SJSA1 (cell line): ENCODE data around the gene DNAJC27. TPM values are rescaled to one million over a fixed set of nuclear protein-coding genes. Genes with fewer than 3 reads are reported as not detected.

Experiments used
- DNase-seq, 2 experiments: peaks; one replicate each; pipeline ENCODE4 v3.0.0-alpha.2; 2015 to 2020; ENCODE audit warnings: low spot score in 2 of 2, low read depth in 1 of 2
- H3K27ac ChIP-seq: fragments of 250-450 bp; sonication (Bioruptor Pico); 2 replicates; pipeline ENCODE4 v1.5.1; 2020; ENCODE audit warnings: mild to moderate bottlenecking, moderate library complexity
- H3K27me3 ChIP-seq: fragments of 250-450 bp; sonication (Bioruptor Pico); replicated peaks from 2 replicates; pipeline ENCODE4 v1.5.1; 2020; ENCODE audit warnings: mild to moderate bottlenecking, moderate library complexity
- H3K36me3 ChIP-seq: fragments of 250-450 bp; sonication (Bioruptor Pico); 2 replicates; pipeline ENCODE4 v1.5.1; 2020; ENCODE audit warnings: mild to moderate bottlenecking
- H3K4me1 ChIP-seq: fragments of 250-450 bp; sonication (Bioruptor Pico); replicated peaks from 2 replicates; pipeline ENCODE4 v1.6.1; 2021; ENCODE audit warnings: mild to moderate bottlenecking
- H3K4me3 ChIP-seq: fragments of 250-450 bp; sonication (Bioruptor Pico); 2 replicates; pipeline ENCODE4 v1.5.1; 2020; ENCODE audit warnings: mild to moderate bottlenecking
- H3K9me3 ChIP-seq: fragments of 250-450 bp; sonication (Bioruptor Pico); replicated peaks from 2 replicates; pipeline ENCODE4 v1.5.1; 2020; ENCODE audit warnings: mild to moderate bottlenecking
- total RNA-seq: library from RNA; depleted of rRNA; stranded (reverse); fragments of >200 nt; shearing (Covaris generic); gene quantifications from 2 replicates; pipeline ENCODE4 v1.2.3, GENCODE V29; 2014

The DNAJC27 gene
- total RNA-seq, 1 experiment from 2014 or later, result 4.4 TPM

DNA sequence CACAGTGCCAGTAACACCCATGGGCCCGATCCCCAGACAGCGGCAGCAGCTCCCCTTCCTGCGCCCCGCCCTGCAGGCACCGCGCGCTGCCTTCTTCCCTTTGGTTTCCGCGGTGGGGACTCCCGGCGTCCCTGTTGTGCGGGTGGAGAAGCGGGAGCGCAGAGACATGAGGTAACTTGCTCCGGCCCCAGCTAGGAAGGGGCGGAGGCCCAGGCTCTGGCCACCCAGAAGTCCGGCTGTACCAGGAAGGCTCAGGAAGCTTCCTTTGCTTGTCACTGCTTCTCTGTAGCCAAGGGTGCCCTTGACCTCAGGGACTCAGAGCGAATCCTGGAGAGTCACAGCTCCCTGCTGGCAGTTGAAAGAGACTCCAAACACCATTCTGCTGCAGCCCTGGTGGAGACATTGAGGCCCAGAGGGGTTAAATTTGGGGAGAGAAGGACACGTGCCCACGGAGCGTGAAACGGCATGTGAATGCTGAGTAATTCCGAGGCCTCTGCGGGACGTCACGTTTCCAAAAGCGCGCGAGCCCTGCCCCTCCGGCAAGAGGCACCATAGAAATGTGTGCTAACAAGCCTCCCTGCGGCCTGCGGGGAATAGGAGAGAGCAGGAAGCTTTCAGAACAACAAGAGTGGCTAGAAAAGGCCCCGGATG is 45.0 kb downstream of the DNAJC27 start:
- Histone ChIP-seq H3K9me3 (no peaks in the 10 kb centered on the region), H3K27ac (no peak overlapping the region)

DNA sequence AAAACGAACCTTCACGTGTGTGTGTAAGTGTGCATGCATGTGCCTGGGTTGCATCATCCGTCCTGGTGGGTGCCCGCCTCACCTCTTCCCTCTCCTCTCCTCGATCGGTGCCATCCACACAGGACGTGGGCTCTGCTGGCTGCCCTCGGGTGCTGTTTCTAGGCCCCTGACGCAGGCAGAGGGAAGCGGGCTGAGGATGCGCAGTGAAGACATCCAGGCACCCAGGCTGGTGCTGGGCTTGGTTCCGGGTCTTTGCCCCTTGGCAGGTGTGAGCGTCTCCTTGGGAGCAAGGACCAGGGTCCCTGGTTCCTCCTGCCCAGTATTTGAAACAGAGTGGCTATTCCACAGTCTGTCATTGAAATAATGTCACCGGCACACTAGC is 45.5 kb downstream of the DNAJC27 start:
- Histone ChIP-seq H3K27me3 (no peaks in the 10 kb centered on the region), H3K27ac (no peak overlapping the region), H3K36me3 (no peaks in the 10 kb centered on the region), H3K4me1 (no peaks in the 10 kb centered on the region), H3K9me3 (no peaks in the 10 kb centered on the region), H3K4me3 (no peak overlapping the region)
- DNase-seq, result no peak

More for the DNA sequence above, 45.0 kb downstream of the DNAJC27 start:
- Histone ChIP-seq H3K36me3 (no peaks in the 10 kb centered on the region), H3K4me3 (no peak overlapping the region), H3K27me3 (no peaks in the 10 kb centered on the region), H3K4me1 (no peaks in the 10 kb centered on the region)
- no peak for DNase-seq

DNA sequence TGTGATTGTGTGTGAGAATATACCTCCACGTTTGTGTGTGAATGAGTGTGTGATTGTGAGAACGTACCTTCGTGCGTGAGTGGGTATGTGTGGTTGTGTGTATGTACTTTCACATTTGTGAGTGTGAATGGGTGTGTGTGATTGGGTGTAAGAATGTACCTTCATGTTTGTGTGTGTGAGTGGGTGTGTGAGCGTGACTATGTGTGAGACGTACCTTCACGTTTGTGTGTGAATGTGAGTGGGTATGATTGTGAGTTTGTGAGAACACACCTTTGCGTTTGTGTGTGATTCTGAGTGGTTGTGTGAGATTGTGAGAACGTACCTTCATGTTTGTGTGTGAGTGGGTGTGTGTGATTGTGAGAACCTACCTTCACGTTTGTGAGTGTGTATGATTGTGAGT is 45.9 kb downstream of the DNAJC27 start:
- Histone ChIP-seq H3K36me3 (no peaks in the 10 kb centered on the region), H3K4me3 (no peak overlapping the region), H3K4me1 (peaks cover 3% of the 10 kb centered on the region), H3K9me3 (no peaks in the 10 kb centered on the region), H3K27ac (no peak overlapping the region), H3K27me3 (no peaks in the 10 kb centered on the region)
- no peak for DNase-seq

DNA sequence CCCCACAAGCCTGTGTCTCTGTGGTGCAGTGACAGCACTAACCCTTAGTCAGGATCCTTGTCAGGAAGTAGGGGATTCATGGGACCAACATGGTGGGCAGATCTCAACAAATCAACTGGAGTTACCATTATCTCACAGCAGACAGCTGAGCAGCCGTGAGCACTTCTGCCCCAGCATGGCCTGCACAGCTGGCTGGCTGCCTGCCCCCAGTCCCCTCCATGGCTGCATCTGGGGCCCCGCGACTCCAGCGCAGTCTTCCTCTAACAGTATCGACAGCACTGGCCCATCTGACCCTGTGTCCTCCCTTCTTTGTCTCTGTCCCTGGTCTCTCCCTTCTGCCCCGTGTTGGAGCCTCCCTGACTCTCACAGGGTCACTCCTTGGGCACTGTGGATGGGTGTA is 47.0 kb downstream of the DNAJC27 start:
- Histone ChIP-seq H3K4me1 (peaks cover 7% of the 10 kb centered on the region), H3K27ac (no peak overlapping the region), H3K9me3 (no peaks in the 10 kb centered on the region), H3K4me3 (no peak overlapping the region), H3K36me3 (no peaks in the 10 kb centered on the region), H3K27me3 (no peaks in the 10 kb centered on the region)
- no peak for DNase-seq

DNA sequence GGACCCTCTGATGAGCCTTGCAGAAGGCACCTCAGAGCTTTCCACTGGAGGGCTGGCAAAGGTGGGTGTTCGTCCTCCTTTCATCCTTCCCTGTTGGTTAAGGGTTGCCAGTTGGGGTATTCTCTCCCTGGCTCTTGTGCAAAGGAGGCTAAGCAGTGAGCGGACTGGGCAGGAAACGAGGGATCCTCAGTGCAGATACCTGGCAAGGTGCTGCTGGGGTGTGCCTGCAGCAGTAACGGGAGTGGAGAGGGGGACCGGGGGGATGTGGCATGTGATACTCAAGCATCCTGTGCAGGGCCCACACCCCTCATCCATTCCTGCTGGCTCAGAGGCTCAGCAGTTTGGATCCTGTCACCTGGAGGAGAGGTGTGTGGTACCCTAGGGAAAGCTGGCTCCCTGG is 47.5 kb downstream of the DNAJC27 start:
- DNase-seq, result no peak
- H3K4me3 ChIP-seq, result no peak overlapping the region
- no peak overlapping the region for H3K27ac ChIP-seq
- H3K36me3 ChIP-seq, result no peaks in the 10 kb centered on the region
- H3K4me1 ChIP-seq, result peaks cover 12% of the 10 kb centered on the region
- no peaks in the 10 kb centered on the region for H3K27me3 ChIP-seq
- H3K9me3 ChIP-seq, result no peaks in the 10 kb centered on the region

DNA sequence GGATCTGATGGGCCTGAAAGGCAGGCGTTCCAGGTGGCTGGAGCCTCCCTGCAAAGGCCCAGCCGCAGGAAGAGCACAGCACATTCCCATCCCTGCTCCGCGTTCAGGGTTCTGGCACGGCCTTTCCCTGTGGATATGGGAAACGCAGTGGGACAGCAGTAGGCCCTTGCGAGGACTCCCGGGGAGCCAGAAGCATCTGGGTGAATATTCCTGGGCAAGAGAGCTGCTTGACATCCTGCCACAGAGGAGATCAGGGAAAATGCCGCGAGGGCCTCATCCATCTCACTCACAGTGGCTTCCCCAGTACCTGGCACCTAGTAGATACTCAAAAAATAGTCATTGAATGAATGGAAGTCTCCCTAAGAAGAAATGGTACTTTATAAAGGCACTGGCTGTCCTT is 48.6 kb downstream of the DNAJC27 start:
- no peaks in the 10 kb centered on the region for H3K27me3 ChIP-seq
- no peak overlapping the region for H3K4me3 ChIP-seq
- peaks cover 17% of the 10 kb centered on the region for H3K4me1 ChIP-seq
- H3K27ac ChIP-seq, result no peak overlapping the region
- no peaks in the 10 kb centered on the region for H3K9me3 ChIP-seq
- DNase-seq, result no peak
- peaks cover 5% of the 10 kb centered on the region for H3K36me3 ChIP-seq

DNA sequence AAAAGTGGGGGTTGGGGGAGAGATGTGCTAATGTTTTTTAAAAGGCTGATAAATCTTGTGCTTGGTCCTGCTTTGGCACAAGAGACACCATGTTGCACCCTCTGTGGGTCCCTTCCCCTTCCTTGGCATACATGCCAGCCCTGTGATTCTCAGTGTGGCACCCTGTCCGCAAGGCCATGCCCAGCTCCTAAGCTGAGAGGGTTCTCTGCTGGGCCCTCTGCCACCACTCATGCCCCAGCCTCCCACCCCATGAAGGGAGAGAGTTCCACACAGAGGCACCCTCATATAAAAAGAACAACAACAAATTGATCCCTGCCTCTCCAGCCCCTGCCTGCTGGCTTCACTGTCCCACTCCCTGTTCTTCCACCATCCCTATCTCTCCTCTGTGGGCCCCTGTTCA is 49.2 kb downstream of the DNAJC27 start:
- H3K36me3 ChIP-seq, result peaks cover 9% of the 10 kb centered on the region
- no peaks in the 10 kb centered on the region for H3K9me3 ChIP-seq
- H3K27ac ChIP-seq, result no peak overlapping the region
- DNase-seq, result no peak
- no peaks in the 10 kb centered on the region for H3K27me3 ChIP-seq
- no peak overlapping the region for H3K4me3 ChIP-seq
- H3K4me1 ChIP-seq, result peaks cover 17% of the 10 kb centered on the region

DNA sequence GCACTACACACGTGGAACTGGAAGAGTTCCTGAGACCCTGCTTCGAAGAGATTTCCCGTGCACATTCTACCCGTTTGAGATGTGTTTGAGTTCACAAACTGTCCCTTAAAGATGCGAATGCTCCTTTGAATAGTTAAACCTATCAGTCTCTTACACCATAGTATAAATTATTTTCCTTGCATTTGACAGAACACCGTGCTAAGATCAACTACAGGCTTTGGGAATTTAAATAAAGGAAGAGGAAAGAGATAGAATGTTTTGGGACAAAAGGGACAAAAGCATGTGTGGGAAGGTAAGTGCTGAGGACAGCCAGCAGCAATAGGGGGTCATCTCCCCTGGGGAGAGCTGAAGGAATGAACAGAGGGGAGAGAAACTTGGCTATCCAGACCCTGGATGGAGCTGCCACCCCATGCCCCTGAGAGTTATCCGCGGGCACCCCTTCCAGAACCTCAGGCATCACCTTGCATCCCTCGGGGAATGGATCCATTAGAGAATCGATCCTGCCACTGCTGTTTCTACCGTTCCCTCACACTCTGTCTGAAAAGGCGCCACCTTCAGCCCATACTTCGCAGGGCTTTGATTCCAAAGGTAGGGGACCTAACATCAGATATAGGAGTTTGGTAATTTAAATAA is 50.8 kb downstream of the DNAJC27 start:
- Histone ChIP-seq H3K27me3 (no peaks in the 10 kb centered on the region), H3K9me3 (no peaks in the 10 kb centered on the region), H3K27ac (no peak overlapping the region), H3K4me3 (peak overlapping the region; percentile 81), H3K36me3 (peaks cover 14% of the 10 kb centered on the region), H3K4me1 (peaks cover 17% of the 10 kb centered on the region)
- peak in 1 of 2 experiments; percentile 32 for DNase-seq

DNA sequence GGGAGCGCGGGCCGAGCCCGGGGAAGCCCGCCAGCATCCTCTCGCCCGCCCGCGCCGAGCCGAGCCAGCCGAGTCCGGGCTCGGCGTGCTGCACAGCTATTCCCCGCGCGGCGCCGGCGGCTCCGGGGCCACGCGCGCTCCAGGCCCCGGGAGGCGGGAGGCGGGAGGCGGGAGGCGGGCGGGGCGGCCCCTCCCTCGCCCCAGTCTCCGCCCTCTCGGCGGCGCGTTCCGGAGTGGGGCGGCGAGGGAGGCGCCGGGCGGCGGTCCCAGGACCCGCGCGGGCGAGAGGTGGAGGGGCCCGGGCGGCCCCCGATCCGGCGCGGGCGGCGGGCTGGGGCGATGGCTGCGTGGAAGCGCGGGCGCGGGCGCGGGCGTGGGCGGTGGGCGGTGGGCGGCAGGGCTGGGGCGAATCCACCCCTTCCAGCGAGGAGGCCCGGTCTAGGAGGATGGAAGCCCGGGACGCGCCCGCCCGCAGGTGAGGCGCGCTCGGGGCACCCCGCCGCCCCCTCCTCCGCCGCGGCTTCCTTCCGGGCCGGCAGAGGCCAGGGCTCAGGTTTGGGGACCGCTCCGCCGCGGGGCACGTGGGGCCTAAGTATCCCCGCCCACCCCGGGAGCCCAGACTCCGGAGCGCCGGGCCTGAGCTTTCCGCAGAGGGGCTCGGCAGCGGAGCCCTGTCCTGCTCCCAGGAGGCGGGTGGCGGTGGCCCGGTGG is 51.5 kb downstream of the DNAJC27 start, which contains the start of gene ADCY3:
Gene ADCY3, minus strand, starts transcription at position 140 of the 711 bp plus-strand sequence. CDS start 1,250 bp downstream, outside the sequence.
- Histone ChIP-seq H3K4me1 (peaks cover 17% of the 10 kb centered on the region), H3K27me3 (no peaks in the 10 kb centered on the region), H3K4me3 (peak within 1 kb of the TSS; percentile 81), H3K9me3 (no peaks in the 10 kb centered on the region), H3K27ac (no peak within 1 kb of the TSS), H3K36me3 (peaks cover 14% of the 10 kb centered on the region)
- no peak for DNase-seq

DNA sequence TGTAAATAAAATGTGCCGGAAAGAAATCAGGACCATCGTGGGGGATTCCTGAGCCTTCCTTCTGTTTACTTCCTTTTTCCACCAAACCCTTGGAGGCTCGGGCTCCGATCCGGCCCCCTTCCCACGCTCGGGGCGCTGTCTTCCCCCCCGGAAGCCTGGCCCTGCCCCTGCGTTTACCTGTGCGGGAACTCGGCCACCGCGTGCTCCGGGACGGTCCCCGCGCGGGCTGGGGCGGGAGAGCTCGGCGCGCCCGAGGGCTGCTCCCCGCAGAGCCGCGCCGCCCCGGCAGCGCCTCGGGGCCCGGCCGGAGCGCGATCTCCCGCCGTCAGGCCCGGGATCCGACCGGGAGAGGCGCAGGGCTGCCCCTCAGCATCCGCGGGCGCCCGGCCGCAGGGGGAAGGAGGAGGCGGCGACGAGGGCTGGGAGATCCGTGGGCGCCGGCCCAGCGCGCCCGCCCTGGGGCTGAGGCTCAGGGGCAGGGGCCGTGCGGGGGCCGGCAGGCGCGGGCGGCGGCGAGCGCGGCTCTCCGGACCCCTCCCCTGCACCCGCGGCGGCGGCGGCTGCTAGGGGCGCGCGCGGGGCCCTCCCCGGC is 52.2 kb downstream of the DNAJC27 start:
- Histone ChIP-seq H3K27ac (no peak overlapping the region), H3K9me3 (no peaks in the 10 kb centered on the region), H3K4me1 (peaks cover 17% of the 10 kb centered on the region), H3K36me3 (peaks cover 14% of the 10 kb centered on the region), H3K27me3 (no peaks in the 10 kb centered on the region), H3K4me3 (peak overlapping the region; percentile 81)
- DNase-seq, result peak in 1 of 2 experiments; percentile 34

DNA sequence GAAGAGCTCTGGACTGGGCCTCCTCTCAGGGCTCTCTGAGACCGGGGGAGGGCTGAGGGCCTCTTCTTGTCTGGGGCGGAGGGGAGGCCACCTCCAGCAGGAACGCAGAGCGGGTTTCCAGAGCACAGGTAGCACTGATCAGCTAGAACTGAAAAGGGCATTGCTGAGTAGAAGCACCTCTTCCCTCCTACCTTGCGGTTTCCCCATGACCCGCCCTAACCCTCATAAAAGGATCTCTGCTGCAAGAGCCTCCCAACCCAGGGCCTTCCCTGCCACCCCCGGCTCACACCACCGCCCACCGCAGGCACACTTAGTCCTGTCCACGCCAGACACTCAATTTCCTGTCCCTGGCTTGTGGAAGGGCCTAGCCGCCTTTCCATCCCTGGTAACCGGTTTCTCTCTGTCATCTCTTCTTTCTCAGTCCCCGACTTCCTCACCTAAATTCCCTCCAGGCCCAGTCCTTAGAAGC is 52.7 kb downstream of the DNAJC27 start:
- Histone ChIP-seq H3K4me3 (peak overlapping the region; percentile 81), H3K27ac (no peak overlapping the region), H3K4me1 (peaks cover 17% of the 10 kb centered on the region), H3K36me3 (peaks cover 16% of the 10 kb centered on the region), H3K9me3 (no peaks in the 10 kb centered on the region), H3K27me3 (no peaks in the 10 kb centered on the region)
- no peak for DNase-seq

DNA sequence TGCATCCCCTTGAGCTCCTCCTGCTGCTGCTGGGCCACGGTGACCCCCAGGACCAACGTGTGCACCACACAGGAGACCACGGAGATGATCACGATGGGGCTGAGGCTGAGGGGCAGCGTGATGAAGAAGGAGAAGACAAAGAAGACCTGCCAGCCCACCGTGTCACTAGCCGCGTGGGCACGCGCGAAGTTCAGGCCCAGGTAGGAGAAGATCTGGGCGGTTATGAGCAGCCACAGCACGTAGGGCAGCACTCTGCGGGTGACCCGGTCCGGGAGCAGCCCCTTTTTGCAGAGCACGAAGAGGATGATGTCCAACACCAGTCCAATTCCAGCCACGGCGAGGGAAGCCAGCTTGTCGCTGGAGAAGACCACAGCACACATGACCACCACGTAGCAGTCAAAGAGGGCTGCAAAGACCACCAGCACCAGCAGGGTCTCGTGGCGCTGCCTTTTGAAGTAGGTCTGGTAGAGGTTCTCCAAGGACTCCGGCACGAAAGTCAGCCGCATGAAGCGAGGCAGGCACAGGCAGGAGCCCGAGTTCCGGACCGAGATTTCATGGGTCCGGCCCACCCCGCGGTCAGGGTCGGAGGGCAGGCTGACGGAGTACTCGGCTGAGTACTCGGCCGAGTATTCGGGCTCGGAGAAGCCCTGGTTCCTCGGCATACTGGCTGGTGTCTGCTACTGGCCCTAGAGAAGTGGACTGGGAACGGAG is 53.3 kb downstream of the DNAJC27 start:
- Histone ChIP-seq H3K27ac (no peak overlapping the region), H3K4me3 (peak overlapping the region; percentile 81; the same call in 1 of the 2 replicates), H3K27me3 (no peaks in the 10 kb centered on the region), H3K9me3 (no peaks in the 10 kb centered on the region), H3K4me1 (peaks cover 18% of the 10 kb centered on the region), H3K36me3 (peaks cover 17% of the 10 kb centered on the region)
- DNase-seq, result no peak

DNA sequence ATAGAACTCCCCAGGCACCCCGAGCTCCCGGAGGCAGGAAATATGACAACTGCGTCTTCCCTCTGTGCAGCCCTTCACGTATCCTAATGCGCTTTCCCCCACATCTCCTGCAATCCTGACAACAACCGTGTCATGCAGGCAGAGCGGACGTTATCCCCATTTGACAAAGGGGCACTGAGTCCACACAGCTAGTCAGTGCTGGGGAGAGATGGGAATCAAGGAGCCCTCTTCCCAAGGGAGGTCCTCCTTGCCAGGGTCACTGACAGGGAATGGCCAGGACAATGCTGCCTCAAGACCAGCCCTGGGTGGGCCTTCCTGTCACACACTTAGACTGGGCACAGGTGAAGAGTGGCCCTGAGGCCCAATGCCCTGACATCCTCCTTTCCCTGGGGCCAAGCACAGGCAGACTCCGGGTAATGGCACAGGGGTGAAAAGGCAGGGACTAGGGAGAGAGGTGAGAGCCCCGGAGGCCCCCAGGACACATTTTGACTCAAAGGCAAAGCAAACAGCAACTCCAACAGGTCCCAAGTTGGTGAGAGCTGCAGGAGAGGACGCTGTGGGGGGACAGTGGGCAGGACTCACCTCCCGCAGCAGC is 53.9 kb downstream of the DNAJC27 start:
- no peak overlapping the region for H3K4me3 ChIP-seq

More for the DNA sequence above, 53.9 kb downstream of the DNAJC27 start:
- Histone ChIP-seq H3K27ac (no peak overlapping the region), H3K9me3 (no peaks in the 10 kb centered on the region), H3K27me3 (no peaks in the 10 kb centered on the region), H3K36me3 (peaks cover 17% of the 10 kb centered on the region), H3K4me1 (peaks cover 24% of the 10 kb centered on the region)
- no peak for DNase-seq
